Muscle layer of colon (tissue), 2 donors: ENCODE measurements around the gene CRADD.

Experiments
- H3K27ac ChIP-seq: one replicate; pipeline ENCODE4 v1.7.0; 2013; ENCODE audit warnings: low read depth, mild to moderate bottlenecking, low read length, moderate library complexity
- H3K27me3 ChIP-seq, 2 donors: one replicate each; pipeline ENCODE4 v1.7.0; 2013; ENCODE audit warnings: low read length in 2 of 2, mild to moderate bottlenecking in 2 of 2; ENCODE audit not compliant: insufficient read depth in 2 of 2, control insufficient read depth in 1 of 2
- H3K36me3 ChIP-seq: one replicate; pipeline ENCODE4 v1.7.0; 2013; ENCODE audit warnings: mild to moderate bottlenecking, low read length; ENCODE audit not compliant: insufficient read depth
- H3K4me1 ChIP-seq: one replicate; pipeline ENCODE4 v1.7.0; 2013; ENCODE audit warnings: mild to moderate bottlenecking, low read length; ENCODE audit not compliant: insufficient read depth
- H3K4me3 ChIP-seq, 2 donors: one replicate each; pipeline ENCODE4 v1.7.0; 2013; ENCODE audit warnings: low read length in 2 of 2, low read depth in 1 of 2, mild to moderate bottlenecking in 1 of 2, moderate library complexity in 1 of 2
- H3K9ac ChIP-seq: one replicate; pipeline ENCODE4 v1.7.0; 2013; ENCODE audit warnings: low read length
- H3K9me3 ChIP-seq: one replicate; pipeline ENCODE4 v1.7.0; 2013; ENCODE audit warnings: mild to moderate bottlenecking, low read length
- donor health status: abdominal sarcoma.
- donor health status: Adenocarcinoma of cecum.

Gene CRADD

DNA sequence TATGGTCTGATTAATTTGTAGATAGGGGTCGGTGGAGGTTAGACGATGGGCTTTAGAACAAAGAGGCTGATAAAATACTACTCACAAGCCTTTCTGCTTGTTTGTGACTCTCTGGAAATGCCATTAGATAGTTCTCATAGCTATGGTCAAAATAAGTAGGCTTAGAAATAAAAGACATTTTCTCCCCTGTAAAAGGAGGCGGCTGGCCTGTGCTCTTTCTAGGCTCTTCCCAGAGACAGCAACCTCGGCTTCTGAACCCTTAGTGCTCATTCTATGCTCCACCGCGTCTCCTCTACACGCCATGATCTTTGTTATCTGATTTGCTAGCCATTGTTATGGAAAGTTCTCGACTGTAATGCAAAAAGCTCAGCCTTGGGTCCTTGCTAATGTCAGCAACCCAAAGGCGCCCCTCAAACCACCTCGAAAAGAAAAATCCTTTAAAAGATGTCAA lies 64.5 kb downstream of the CRADD start:
- Histone ChIP-seq H3K27ac (peak overlapping the region; percentile 92), H3K9me3 (no peaks in the 10 kb centered on the region), H3K4me3 (peak overlapping the region; percentile 3 to 77), H3K36me3 (no peaks in the 10 kb centered on the region), H3K9ac (peak overlapping the region; percentile 88), H3K4me1 (peaks cover 55% of the 10 kb centered on the region), H3K27me3 (no peaks in the 10 kb centered on the region)

- Histone ChIP-seq H3K4me1 (peaks cover 54% of the 10 kb centered on the region), H3K27ac (peak overlapping the region; percentile 92), H3K9me3 (no peaks in the 10 kb centered on the region), H3K9ac (peak overlapping the region; percentile 88), H3K27me3 (no peaks in the 10 kb centered on the region), H3K36me3 (no peaks in the 10 kb centered on the region), H3K4me3 (peak overlapping the region; percentile 33 to 77)
Observed at GRCh38 chr12:93742110-93742934, 65.1 kb downstream of the CRADD start.

DNA sequence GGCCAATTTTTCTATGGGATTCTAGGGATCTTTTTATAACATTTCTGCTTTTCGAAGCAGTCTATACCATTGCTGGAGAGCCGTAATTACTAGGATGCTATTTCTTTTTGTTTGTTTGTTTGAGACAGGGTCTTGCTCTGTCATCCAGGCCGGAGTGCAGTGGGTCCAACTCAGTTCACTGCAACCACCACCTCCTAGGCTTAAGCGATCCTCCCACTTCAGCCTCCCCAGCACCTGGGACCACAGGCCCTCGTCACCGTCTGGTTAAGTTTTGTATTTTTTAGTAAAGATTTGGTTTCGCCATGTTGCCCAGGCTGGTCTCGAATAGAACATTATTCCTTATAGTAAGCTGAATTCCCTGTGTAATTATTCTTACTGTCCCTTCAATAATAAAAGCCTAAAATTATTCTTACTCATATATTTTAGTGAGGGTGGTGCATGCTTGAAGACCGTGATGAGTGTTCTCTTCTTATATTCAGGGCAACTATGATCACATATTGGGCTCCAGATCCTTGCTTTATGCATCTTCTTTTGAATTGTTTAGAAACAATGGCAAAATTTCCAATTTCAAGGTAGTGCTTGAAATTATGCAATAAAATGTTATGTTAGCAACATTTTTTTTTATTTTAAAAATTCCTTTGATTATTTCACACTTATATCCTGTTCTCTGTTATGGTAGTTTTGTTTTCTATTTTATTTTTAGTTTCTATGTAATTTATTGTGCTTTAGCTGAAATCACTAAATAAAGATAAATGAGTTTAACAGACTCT lies 66.2 kb downstream of the CRADD start:
- no peaks in the 10 kb centered on the region for H3K36me3 ChIP-seq
- H3K9me3 ChIP-seq: no peaks in the 10 kb centered on the region
- H3K4me3 ChIP-seq: peak overlapping the region in 1 of 2 donors; percentile 77
- H3K27me3 ChIP-seq: no peaks in the 10 kb centered on the region
- peaks cover 43% of the 10 kb centered on the region for H3K4me1 ChIP-seq
- peak overlapping the region; percentile 85 for H3K9ac ChIP-seq
- H3K27ac ChIP-seq: peak overlapping the region; percentile 92

DNA sequence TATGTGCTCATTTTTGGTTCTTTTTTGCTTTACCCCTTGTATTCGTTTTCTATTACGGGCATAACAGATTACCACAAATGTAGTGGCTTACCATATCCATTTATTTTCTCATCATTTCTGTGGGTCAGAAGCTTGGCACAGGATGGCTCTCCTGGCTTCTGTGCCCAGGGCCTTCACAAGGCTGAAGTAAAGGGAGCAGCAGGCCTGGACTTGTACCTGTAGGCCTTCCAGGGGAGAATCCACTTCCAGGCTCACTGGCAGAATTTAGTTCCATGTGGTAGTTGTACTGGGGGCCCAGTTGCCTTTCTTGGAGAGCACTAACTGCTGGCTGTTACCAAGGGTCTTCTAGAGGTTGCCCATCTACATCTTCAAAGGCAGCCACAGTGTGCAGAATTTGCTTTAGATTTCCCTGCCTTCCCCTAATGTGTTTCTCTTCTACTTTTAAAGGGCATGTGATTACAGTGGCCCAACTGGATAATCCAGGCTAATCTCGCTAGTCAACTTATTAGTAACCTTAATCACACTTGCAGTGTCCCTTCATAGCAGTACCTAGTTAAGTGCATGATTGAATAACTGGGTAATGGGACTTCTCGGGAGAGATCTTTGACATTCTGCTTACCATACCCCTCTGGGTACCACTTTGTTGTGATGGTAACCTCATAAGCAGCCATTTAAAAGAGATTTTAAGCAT lies 67.0 kb downstream of the CRADD start:
- no peak overlapping the region for H3K4me3 ChIP-seq
- H3K36me3 ChIP-seq: no peaks in the 10 kb centered on the region
- H3K27ac ChIP-seq: peak overlapping the region; percentile 31
- no peaks in the 10 kb centered on the region for H3K9me3 ChIP-seq
- H3K27me3 ChIP-seq: no peaks in the 10 kb centered on the region
- no peak overlapping the region for H3K9ac ChIP-seq
- peaks cover 36% of the 10 kb centered on the region for H3K4me1 ChIP-seq

DNA sequence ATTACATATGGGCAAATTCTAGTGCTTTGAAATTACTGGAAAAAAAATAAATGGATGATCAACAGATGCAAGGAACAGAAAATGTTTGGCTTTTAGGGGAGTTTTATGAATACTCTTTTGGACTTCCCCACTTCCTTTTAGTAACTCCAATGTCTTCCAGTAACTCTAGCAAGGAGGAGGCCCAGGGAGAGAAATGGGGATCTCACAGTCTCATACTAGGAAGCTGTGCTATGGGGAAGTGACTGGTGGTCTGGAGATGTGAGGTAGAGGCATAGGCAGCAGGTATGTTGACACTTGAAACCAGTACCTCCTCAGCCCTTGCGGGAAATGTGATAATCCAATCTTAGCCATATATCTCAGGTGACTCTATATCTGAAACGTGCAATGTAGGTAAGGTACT lies 68.1 kb downstream of the CRADD start:
- no peak overlapping the region for H3K27ac ChIP-seq
- H3K4me1 ChIP-seq: peaks cover 40% of the 10 kb centered on the region
- no peak overlapping the region for H3K9ac ChIP-seq
- no peaks in the 10 kb centered on the region for H3K36me3 ChIP-seq
- no peaks in the 10 kb centered on the region for H3K9me3 ChIP-seq
- H3K27me3 ChIP-seq: no peaks in the 10 kb centered on the region
- no peak overlapping the region for H3K4me3 ChIP-seq

DNA sequence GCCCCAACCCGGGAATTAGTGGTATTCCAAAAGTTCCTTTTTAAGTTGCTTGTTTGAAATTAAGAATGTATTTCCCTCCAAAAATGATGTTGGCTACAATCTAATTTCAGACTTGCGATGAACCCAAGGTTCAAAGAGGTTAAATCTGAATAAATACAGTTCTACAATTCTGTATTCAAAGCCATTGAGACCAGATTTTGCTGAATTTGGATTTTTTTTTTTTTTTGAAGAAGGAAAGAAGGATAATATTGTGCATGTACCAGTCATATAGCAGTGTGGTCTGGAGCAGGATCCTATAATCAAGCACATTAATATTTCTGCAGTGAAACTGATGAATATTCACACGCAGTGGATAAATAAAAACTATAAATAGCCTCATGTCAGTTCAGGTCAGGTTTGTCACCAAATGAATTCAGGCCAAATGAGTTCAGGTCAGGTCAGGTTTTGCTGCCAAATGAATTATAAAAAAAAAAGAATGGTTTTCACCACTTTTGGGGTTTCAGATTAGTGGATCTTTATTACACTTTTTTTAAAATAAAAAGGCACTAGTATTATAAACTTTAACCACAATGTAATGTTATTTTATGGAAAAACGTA lies 69.5 kb downstream of the CRADD start:
- H3K27me3 ChIP-seq: no peaks in the 10 kb centered on the region
- H3K36me3 ChIP-seq: no peaks in the 10 kb centered on the region
- H3K4me3 ChIP-seq: no peak overlapping the region
- no peak overlapping the region for H3K9ac ChIP-seq
- H3K9me3 ChIP-seq: no peaks in the 10 kb centered on the region
- H3K4me1 ChIP-seq: peaks cover 32% of the 10 kb centered on the region
- H3K27ac ChIP-seq: no peak overlapping the region

DNA sequence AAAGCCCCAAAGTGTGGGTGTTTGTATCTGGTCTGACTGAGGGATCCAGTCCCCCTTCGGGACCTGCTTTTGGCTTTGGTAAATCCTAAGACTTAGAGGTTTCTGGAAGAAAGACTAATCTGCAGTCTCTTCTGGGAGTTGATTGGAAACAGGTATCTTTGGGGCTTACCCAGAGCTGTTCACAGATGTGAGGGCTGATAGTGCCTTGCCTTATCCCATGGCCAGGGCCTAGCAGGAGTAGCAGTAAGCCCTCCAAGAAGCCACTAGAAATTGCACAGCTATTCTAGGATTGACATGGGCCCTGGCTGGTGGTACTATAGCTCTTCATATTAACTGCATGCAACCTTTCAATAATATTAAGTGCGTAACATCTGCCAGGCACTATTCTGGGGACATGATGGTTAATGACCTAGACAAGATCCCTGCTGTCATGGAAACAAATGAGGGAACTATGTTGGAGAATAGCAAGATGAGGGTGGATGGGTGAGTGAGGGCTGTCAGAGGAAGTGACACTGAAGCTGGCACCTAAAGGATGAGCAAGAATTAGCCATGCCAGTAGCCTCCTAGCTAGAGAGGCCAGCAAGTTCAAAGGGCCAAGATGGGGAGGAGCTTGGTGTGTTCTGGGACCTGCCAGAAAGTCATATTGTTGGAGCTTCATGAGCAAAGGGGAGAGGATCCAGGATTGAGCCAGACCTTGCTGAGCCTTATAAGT lies 71.7 kb downstream of the CRADD start:
- no peaks in the 10 kb centered on the region for H3K36me3 ChIP-seq
- H3K4me1 ChIP-seq: peaks cover 21% of the 10 kb centered on the region
- H3K4me3 ChIP-seq: no peak overlapping the region
- no peak overlapping the region for H3K27ac ChIP-seq
- H3K9me3 ChIP-seq: no peaks in the 10 kb centered on the region
- H3K27me3 ChIP-seq: no peaks in the 10 kb centered on the region
- no peak overlapping the region for H3K9ac ChIP-seq

DNA sequence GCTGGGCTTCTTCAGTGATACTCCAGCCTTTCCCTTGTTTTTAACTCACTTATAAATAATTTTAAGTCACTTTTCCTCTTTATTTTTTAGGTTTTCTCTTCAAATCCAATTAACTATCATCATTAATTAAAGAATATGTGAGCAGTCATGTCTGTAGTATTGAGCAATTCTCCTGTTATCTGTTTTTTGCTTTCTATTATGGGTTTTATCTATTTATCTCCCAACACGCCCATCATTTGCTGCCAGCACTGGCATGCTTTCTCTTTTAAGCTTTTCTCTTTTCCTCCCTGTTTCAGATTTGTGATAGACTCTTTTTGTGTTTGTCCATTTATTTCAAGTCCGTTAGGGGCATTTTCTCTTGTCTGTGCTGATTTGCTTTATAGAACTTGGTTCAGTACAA lies 72.3 kb downstream of the CRADD start:
- Histone ChIP-seq H3K9ac (no peak overlapping the region), H3K4me1 (peaks cover 15% of the 10 kb centered on the region), H3K27me3 (no peaks in the 10 kb centered on the region), H3K9me3 (no peaks in the 10 kb centered on the region), H3K36me3 (no peaks in the 10 kb centered on the region), H3K4me3 (no peak overlapping the region), H3K27ac (no peak overlapping the region)

- Histone ChIP-seq H3K4me1 (peaks cover 15% of the 10 kb centered on the region), H3K27ac (no peak overlapping the region), H3K27me3 (no peaks in the 10 kb centered on the region), H3K9me3 (no peaks in the 10 kb centered on the region), H3K4me3 (no peak overlapping the region), H3K36me3 (no peaks in the 10 kb centered on the region), H3K9ac (no peak overlapping the region)
Observed at GRCh38 chr12:93750056-93750455, 72.9 kb downstream of the CRADD start.

- H3K27ac ChIP-seq: no peak overlapping the region
- H3K4me1 ChIP-seq: peaks cover 8% of the 10 kb centered on the region
- H3K4me3 ChIP-seq: no peak overlapping the region
- no peak overlapping the region for H3K9ac ChIP-seq
- no peaks in the 10 kb centered on the region for H3K36me3 ChIP-seq
- H3K27me3 ChIP-seq: no peaks in the 10 kb centered on the region
- H3K9me3 ChIP-seq: no peaks in the 10 kb centered on the region
Observed at GRCh38 chr12:93751864-93752610, 74.9 kb downstream of the CRADD start.
